NCI-H1417 (cell line): ENCODE measurements around the gene RFX5.
A peak's percentile ranks its signal among the peaks of the same experiment; 100 is the strongest.
"Not testable (repeated sequence)": the region's sequence is repeated elsewhere in the genome, so short reads cannot be mapped to it uniquely, and the experiment has no call there.

Source experiments
- DNase-seq, 3 experiments: peaks; one replicate each; lab custom pipeline; 2025; lab: John Stamatoyannopoulos, UW

RFX5 gene

GRCh38 chr1:151362308-151363155, 15.5 kb upstream of the RFX5 start:
- DNase-seq = no peak

- DNase-seq = no peak
Measured at GRCh38 chr1:151361883-151362282, 14.8 kb upstream of the RFX5 start.

GRCh38 chr1:151356696-151357095, 9.6 kb upstream of the RFX5 start:
- DNase-seq = no peak

- DNase-seq = no peak
Measured at GRCh38 chr1:151352021-151352718, 5.1 kb upstream of the RFX5 start.

- DNase-seq = not testable (repeated sequence)
Measured at GRCh38 chr1:151350323-151350722, 3.3 kb upstream of the RFX5 start.

GRCh38 chr1:151347523-151348246, 633 bp upstream of the RFX5 start:
- no peak for DNase-seq

GRCh38 chr1:151346082-151346768, 827 bp downstream of the RFX5 start:
- no peak for DNase-seq

- no peak for DNase-seq
Measured at GRCh38 chr1:151344291-151344690, 2.8 kb downstream of the RFX5 start.

GRCh38 chr1:151343587-151343986, 3.5 kb downstream of the RFX5 start:
- DNase-seq = no peak

GRCh38 chr1:151342569-151342968, 4.5 kb downstream of the RFX5 start:
- no peak for DNase-seq

GRCh38 chr1:151342021-151342420, 5.0 kb downstream of the RFX5 start:
- DNase-seq = no peak

GRCh38 chr1:151340870-151341754, 5.9 kb downstream of the RFX5 start:
- DNase-seq = peak; percentile 50 to 89 (median 85)

GRCh38 chr1:151336556-151336955, 10.5 kb downstream of the RFX5 start:
- DNase-seq = no peak

GRCh38 chr1:151334822-151335221, 12.2 kb downstream of the RFX5 start:
- no peak for DNase-seq

- peak in 2 of 3 experiments; percentile 44 to 88 for DNase-seq
Measured at GRCh38 chr1:151327903-151328674, 19.0 kb downstream of the RFX5 start.

GRCh38 chr1:151327223-151327902, 19.7 kb downstream of the RFX5 start, which contains the start of gene PI4KB:
Gene PI4KB (minus strand): TSS chr1:151327416. CDS start chr1:151316481, 10,935 bp downstream.
- peak; percentile 99 to 100 (median 100) for DNase-seq

- DNase-seq = peak; percentile 25 to 69 (median 60)
Measured at GRCh38 chr1:151326619-151327222, 20.3 kb downstream of the RFX5 start.

GRCh38 chr1:151325646-151326429, 21.2 kb downstream of the RFX5 start:
- DNase-seq = no peak
